MM.1S (cell line): ENCODE data around the gene HMGB3.

Experiments
- EZH2 ChIP-seq: fragments of 300-600 bp; sonication (generic); optimal IDR thresholded peaks from 2 replicates; pipeline ENCODE3; 2017; ENCODE audit warnings: low read depth, mild to moderate bottlenecking, antibody characterized with exemption, low read length, mixed read lengths
- EZH2phosphoT487 ChIP-seq: fragments of 300-600 bp; sonication (generic); IDR thresholded peaks from 2 replicates; pipeline ENCODE4 v1.6.1; 2018; ENCODE audit warnings: antibody characterized with exemption, low read length
- TF ChIP-seq, protein P1 (sequence below): fragments of 300-600 bp; sonication (generic); IDR thresholded peaks from 2 replicates; pipeline ENCODE4 v1.5.1; 2016; ENCODE audit warnings: antibody characterized with exemption, low read length, mixed read lengths

DNA sequence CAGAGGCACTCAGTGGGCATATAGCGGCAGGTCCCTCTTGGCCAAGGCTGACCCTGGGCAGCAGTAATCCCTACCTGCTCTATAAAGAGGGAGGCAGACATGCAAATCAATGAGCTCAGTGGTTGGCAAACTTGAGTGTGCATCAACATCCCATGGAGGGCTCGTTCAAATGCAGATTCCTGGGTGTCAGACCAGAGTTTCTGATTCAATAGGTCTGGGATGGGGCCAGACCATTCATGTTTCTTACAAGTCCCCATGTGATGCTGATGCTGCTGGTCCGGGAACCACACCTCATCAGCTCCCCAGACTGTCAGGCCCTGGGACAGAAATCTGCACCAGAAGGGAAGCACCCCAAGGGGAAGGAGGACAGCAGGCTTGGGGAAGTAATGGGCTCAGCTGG lies 38.9 kb upstream of the HMGB3 start:
- TF ChIP-seq, protein P1, sequence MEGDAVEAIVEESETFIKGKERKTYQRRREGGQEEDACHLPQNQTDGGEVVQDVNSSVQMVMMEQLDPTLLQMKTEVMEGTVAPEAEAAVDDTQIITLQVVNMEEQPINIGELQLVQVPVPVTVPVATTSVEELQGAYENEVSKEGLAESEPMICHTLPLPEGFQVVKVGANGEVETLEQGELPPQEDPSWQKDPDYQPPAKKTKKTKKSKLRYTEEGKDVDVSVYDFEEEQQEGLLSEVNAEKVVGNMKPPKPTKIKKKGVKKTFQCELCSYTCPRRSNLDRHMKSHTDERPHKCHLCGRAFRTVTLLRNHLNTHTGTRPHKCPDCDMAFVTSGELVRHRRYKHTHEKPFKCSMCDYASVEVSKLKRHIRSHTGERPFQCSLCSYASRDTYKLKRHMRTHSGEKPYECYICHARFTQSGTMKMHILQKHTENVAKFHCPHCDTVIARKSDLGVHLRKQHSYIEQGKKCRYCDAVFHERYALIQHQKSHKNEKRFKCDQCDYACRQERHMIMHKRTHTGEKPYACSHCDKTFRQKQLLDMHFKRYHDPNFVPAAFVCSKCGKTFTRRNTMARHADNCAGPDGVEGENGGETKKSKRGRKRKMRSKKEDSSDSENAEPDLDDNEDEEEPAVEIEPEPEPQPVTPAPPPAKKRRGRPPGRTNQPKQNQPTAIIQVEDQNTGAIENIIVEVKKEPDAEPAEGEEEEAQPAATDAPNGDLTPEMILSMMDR, result no peak
- TF ChIP-seq EZH2 (no peak), EZH2phosphoT487 (no peak)
